ENCODE measurements around the gene ZC3H18. TPM values are rescaled to one million over a fixed set of nuclear protein-coding genes. Genes with fewer than 3 reads are reported as not detected.

ZC3H18 gene
- total and polyA plus RNA-seq, 10 of the 15 experiments (the other 5 are each of a cell fraction or from before 2014, with no cell fraction given): 1.0 to 58.3 (median 22.4) TPM

DNA sequence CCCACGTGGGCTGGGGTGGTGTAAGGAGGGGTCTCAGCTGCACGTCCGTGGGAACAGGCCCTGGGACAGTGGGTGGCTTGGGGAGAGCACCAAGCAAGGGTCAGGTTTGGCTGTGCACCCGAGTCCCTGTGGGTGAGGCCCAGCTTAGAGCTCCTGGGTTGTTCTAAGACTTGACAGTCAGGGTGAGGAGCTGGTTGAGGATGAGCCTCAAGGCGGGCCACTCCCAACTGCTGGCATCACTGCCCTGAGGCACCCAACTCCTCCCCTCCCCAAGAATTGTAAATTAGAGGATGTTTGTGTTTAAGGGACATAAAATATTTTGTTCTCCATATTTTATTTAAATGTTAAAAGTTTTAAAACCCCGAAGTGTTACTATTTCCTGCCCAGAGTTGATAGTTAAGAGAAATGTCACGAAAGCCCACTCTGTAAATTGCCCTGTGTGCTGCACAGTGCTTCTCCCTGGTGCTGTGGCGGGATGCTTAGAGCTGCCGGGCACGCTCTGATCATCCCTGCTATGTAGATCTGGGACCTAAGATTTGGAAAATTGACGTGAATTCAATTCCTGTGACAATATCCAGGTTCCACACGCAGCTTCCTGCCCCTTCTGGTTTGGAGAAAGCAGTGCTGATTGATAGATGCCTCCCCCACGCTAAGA lies 15.9 kb downstream of the ZC3H18 start (continued):
- TF ChIP-seq, protein P1, sequence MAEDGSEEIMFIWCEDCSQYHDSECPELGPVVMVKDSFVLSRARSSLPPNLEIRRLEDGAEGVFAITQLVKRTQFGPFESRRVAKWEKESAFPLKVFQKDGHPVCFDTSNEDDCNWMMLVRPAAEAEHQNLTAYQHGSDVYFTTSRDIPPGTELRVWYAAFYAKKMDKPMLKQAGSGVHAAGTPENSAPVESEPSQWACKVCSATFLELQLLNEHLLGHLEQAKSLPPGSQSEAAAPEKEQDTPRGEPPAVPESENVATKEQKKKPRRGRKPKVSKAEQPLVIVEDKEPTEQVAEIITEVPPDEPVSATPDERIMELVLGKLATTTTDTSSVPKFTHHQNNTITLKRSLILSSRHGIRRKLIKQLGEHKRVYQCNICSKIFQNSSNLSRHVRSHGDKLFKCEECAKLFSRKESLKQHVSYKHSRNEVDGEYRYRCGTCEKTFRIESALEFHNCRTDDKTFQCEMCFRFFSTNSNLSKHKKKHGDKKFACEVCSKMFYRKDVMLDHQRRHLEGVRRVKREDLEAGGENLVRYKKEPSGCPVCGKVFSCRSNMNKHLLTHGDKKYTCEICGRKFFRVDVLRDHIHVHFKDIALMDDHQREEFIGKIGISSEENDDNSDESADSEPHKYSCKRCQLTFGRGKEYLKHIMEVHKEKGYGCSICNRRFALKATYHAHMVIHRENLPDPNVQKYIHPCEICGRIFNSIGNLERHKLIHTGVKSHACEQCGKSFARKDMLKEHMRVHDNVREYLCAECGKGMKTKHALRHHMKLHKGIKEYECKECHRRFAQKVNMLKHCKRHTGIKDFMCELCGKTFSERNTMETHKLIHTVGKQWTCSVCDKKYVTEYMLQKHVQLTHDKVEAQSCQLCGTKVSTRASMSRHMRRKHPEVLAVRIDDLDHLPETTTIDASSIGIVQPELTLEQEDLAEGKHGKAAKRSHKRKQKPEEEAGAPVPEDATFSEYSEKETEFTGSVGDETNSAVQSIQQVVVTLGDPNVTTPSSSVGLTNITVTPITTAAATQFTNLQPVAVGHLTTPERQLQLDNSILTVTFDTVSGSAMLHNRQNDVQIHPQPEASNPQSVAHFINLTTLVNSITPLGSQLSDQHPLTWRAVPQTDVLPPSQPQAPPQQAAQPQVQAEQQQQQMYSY (CRISPR knock-in tag; IDR thresholded peaks at IDR 0.05): no peak
- TF ChIP-seq STAT1 (conservative IDR thresholded peaks at IDR 0.05): no peak
- TF ChIP-seq PML (IDR thresholded peaks at IDR 0.05; ENCODE audit: low read length): no peak
- TF ChIP-seq YY1 (IDR thresholded peaks at IDR 0.05; ENCODE audit: low read depth, low read length): no peak
- TF ChIP-seq, protein P2, sequence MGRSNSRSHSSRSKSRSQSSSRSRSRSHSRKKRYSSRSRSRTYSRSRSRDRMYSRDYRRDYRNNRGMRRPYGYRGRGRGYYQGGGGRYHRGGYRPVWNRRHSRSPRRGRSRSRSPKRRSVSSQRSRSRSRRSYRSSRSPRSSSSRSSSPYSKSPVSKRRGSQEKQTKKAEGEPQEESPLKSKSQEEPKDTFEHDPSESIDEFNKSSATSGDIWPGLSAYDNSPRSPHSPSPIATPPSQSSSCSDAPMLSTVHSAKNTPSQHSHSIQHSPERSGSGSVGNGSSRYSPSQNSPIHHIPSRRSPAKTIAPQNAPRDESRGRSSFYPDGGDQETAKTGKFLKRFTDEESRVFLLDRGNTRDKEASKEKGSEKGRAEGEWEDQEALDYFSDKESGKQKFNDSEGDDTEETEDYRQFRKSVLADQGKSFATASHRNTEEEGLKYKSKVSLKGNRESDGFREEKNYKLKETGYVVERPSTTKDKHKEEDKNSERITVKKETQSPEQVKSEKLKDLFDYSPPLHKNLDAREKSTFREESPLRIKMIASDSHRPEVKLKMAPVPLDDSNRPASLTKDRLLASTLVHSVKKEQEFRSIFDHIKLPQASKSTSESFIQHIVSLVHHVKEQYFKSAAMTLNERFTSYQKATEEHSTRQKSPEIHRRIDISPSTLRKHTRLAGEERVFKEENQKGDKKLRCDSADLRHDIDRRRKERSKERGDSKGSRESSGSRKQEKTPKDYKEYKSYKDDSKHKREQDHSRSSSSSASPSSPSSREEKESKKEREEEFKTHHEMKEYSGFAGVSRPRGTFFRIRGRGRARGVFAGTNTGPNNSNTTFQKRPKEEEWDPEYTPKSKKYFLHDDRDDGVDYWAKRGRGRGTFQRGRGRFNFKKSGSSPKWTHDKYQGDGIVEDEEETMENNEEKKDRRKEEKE (IDR thresholded peaks at IDR 0.05): no peak
- TF ChIP-seq, protein P3, sequence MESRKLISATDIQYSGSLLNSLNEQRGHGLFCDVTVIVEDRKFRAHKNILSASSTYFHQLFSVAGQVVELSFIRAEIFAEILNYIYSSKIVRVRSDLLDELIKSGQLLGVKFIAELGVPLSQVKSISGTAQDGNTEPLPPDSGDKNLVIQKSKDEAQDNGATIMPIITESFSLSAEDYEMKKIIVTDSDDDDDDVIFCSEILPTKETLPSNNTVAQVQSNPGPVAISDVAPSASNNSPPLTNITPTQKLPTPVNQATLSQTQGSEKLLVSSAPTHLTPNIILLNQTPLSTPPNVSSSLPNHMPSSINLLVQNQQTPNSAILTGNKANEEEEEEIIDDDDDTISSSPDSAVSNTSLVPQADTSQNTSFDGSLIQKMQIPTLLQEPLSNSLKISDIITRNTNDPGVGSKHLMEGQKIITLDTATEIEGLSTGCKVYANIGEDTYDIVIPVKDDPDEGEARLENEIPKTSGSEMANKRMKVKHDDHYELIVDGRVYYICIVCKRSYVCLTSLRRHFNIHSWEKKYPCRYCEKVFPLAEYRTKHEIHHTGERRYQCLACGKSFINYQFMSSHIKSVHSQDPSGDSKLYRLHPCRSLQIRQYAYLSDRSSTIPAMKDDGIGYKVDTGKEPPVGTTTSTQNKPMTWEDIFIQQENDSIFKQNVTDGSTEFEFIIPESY (IDR thresholded peaks at IDR 0.05): no peak

Data from GM12878 (cell line).